ENCODE measurements around the gene CDK18.

DNA sequence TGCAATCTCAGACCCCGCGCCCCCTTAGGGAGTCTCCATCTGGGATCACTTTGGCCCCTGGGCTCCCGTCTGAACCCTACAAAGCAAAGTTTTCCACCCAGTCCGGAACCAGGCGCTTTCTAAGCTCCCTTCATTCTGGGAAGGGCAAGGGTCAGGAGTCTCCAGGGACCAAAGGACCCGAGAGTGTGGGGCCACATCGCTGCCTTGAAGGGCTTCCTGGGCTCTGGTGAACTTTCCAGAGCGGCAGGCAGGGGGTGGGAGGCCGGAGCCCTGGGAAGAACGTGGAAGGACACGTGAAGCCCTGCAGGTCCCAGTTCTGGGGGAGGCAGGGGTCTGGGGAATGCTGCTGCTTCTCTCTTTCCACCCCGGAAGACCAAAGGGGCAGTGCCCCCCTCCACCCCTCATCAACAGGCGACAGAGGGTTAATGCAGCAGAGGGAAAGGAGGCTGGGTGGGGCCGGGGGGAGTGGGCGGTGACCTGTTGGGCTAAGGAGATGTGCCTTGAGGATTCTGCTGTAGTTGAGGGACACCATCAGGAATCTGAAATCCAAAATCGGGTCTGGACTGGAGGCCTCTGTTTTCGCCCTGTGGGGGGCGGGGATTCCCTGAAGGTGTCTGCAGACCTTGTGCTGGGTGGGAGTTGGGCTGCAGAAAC is 734 bp downstream of the CDK18 start:
- no peak for TF ChIP-seq SPI1 (IDR thresholded peaks at IDR 0.05; ENCODE audit: borderline replicate concordance, low read depth)
- TF ChIP-seq, protein P1, sequence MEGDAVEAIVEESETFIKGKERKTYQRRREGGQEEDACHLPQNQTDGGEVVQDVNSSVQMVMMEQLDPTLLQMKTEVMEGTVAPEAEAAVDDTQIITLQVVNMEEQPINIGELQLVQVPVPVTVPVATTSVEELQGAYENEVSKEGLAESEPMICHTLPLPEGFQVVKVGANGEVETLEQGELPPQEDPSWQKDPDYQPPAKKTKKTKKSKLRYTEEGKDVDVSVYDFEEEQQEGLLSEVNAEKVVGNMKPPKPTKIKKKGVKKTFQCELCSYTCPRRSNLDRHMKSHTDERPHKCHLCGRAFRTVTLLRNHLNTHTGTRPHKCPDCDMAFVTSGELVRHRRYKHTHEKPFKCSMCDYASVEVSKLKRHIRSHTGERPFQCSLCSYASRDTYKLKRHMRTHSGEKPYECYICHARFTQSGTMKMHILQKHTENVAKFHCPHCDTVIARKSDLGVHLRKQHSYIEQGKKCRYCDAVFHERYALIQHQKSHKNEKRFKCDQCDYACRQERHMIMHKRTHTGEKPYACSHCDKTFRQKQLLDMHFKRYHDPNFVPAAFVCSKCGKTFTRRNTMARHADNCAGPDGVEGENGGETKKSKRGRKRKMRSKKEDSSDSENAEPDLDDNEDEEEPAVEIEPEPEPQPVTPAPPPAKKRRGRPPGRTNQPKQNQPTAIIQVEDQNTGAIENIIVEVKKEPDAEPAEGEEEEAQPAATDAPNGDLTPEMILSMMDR (IDR thresholded peaks at IDR 0.05; ENCODE audit: insufficient read depth, low read length) = no peak
